GM15510 (cell line): ENCODE measurements around the gene SIM1.

Experiments used
- POLR2A ChIP-seq: IDR thresholded peaks from 3 replicates; pipeline ENCODE4 v1.6.1; 2011; ENCODE audit warnings: borderline replicate concordance; ENCODE audit not compliant: insufficient read length; ENCODE audit errors: extremely low read depth

Gene SIM1

DNA sequence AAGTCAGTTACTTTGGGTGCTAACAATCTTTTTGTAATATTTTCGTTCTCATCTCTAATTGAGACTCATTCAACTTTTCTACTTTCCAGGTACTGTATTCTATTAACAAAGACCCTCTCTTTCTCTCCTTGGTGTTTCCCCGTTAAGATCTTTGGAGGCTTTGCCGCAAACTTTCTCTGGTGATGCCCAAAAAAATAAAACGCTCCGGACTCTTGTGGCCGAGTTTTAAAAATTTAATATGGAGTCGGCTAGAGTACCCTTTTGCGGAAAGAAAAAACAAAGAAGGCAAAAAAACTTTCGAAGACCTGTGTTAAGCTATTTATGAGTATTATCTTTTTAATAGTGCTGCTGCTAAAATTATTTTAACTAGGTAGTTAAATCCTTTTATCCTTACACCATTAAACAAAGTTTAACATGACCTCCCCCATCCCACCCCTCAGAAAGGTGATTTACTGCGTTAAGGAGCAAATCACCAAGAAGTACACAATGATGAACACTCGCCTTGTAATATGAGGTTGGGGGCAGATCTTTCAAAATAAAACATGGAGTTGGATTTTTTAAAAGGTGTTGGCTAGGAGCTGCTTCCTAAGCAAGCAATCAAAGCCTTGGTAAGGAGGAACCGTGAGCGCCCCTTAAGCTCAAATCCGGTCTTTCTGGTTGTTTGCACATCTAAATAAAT lies 10.0 kb downstream of the SIM1 start:
- TF ChIP-seq POLR2A, result no peak

DNA sequence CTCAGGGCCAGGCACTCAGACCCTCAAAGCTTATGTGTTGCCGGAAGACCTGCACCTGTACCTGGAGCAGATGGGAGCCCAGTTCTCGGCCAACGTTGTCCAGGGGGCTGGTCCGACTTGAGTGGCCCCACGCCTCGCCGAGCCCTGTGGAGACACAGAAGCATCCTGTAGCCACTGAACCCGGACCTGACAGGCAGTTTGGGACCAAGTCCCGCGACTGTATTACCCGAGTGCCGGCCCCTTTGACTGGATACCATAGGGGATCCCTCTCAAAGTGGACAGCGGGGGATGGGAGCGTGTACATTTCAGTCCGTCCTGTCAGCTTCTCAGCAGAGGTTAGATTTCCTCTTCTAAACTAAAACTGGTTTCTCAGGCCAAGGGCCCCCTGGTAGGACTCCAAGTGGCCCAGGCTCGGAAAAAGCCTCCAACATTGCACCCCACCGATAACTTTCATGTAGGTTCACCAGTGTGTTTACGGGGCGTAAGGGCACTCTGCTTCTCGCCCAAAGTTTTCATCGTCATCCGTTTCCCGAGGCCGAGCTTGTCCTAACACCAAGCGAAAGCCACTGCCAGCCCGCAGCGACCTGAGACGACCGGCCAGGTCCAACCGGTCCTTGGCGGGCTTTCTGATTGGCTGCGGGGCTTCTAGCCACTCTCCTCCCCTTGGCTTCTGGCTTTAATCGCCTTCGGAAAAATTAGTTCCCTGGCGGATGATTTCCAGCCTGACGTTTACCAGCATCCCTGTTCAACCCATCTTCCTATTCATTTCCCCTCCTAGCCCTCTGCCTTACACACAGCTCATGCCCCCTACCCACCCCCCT lies 10.8 kb downstream of the SIM1 start:
- no peak for TF ChIP-seq POLR2A

DNA sequence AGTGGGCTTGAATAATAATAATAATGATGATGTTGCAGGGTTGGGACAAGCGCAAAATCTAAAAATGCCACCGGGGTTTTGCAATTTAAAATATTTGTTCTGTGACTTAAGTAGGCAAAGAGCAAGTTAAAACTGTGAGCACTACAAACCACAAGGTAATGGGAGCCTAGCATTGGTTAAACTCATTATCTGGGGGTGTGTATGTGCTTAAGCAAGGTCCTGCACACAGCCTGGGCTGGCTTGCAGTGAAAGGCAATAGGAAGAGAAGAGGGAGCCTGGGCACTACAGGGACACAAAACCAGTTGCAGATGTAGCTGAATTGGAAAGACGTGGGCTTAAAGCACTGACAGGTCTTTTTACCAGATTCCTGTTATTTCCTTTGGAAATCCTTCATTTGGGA lies 11.7 kb downstream of the SIM1 start:
- no peak for TF ChIP-seq POLR2A

DNA sequence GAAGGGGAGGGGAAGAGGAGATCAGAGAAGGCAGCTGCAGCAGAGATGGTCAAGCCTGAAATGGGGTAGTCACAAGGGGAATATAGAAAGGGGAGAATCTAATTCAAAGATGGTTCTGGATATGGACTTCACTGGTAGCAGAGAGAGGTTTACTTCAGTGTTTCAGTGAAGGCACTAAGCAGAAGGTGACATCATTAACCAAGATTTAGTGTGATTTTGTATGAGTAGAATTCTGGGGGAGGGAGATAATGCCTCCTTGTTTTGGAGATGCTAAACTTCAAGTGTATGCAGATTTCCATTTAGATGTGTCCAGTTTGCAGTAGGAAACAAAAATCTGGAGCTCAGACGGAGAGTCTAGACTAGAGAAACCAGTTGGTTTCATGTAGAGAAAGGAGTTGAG lies 13.1 kb downstream of the SIM1 start:
- no peak for TF ChIP-seq POLR2A

DNA sequence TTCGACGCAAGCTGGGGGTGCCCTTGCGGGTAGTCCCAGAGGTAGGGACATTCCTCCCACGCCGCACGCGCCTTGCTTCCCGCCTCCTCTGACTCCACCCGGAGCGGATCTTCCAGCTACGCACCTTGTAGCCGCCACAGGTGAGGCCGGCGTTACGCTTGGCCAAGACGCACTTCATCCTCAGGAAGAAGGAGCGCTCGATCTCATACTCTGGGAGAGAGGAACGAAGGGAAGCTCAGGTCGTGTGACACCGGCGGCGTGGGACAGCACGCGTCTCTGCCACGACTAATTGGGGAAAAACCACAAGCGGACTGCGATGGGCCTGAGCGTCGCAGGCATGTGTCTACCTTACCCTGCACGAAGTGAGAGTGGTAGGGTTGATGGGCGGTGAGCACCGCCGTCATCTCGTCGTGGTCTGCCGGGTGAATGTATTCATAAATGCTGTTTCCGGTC lies 15.5 kb downstream of the SIM1 start:
- no peak for TF ChIP-seq POLR2A

DNA sequence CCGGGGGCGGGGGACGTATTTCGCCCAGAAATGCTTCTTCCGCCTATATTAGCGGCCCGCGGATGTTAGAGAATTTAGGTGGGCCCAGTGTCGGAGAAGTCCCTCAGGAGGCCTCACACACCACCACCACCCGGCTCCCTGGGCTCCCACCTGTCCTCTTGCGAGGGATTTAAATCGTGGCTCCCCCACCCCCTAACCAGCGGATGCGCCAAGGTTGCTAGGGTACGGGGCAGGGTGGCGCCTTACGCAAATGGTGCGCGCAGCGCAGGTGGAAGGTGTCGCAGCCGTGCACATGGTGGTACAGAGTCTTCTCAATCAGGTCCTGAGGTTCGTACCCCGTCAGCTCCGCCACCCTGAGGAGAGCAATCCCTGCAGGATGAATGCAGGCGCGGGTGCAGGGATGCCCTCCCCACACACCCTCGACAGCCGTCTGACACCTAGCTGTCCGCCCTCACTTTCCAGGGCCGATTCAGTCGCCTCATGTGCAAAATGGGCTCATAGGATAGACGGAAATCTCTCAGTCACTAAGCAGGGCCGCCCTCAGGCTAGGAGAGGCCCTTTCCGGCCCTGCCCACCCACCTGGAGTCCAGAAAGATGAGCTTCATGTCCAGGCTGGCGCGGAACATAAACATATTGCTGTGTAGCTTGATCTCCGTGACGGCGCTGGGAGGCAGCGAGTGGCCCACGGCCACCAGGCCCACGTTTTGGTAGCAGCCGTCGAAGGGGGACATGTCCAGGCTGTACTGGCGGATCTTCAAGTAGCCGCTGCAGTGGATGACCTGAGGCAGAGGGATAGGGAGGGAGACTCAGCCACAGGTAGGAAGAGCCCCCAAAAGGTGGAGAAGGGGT lies 16.6 kb downstream of the SIM1 start:
- no peak for TF ChIP-seq POLR2A

DNA sequence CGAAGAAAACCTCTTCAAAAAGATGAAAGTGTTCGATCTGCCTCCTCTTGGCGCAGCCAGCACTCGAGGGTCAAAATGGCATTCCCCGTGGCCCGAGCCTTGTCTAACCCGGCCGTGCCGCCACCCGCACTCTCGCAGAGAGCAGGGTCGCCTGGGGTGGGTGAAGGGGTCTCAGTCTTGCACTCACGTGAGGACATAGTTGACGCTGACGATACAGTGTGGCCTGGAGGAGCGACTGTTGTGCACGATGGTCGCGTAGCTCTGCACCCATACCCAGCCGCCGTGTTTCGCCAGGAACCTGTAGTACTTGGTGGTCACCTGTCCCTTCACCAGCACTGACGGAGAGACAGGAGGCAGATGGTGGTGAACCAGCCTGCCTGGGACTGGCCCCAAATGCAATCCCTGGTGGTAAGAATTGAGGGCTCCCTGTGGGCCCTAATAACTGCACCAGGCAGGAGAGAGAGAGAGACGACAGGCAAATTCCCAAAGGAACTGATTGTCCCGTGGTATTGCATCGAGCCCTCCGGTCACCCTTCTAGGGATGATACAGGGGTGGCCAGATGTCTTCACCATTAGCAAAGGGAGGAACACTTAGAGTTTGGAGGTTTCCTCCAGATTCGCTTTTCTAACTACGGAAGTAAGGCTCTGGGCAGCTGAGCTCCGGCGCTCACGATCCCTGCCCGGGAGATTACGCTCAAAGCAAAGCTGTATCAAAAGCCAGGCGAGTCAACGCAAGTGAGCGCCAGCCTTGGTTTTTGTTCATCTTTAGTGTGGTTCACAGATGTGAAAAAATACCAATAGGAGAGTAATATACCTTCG lies 17.4 kb downstream of the SIM1 start:
- no peak for TF ChIP-seq POLR2A

DNA sequence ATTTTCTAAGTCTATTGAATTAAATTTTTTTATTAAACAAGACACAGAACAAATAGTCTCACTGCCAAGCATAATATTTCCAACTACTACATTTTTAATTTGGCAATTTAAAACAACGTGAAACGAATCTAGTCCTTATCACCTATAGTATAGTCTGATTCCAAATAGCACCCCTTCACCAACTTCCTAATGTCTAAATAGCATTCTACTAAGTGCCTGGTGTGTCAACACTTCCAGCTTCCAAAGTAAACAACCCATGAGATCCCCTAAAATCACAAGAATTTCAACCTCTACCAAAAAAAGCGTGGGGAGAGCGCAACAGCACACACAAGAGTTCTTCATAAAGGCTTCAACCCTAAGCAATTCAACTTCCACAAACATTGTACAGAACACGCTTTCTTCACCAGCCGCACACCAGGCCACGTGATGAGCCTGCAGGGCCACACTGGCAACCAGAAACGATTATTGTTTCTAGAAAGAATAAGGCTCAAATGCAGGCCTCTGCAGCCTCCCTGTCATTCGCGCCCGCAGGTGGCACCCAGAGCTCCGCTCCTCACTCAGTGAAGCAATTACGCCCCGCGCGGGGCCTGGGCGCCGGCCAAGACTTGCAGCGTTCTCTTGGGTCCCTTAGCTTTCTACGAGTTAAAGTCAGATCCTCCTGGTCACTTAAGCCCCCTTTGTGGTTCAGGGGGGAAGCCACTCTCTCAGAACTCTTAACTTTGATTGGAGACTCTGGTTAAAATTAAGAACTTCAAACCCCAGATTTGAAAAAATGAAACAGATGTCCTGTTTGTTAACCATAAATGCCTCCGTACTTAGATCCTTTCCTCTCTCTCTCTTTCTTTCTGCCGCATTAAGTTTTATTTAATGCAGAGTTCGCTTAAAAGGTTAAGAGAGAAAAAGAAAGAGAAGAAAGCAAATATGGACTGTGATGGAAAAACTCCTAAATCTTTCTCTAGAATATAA lies 18.3 kb downstream of the SIM1 start:
- no peak for TF ChIP-seq POLR2A

DNA sequence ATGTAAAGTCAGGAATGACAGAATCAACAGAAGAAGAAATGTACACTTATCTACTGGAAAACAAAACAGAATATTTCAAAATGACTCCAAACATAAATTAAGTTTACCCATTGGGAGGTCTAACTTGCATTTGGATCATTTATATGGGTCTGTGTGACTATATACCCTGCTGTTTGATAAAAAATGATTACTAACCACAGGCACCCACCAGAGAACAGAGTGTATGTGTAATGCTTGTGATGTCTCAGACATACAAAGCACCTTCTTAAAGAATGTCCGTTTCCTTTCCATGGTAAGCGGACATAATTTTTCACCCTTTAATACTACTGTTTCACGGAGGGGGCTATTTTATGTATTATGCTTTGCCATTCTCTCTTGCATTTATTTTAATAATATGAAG lies 19.2 kb downstream of the SIM1 start:
- TF ChIP-seq POLR2A, result no peak

DNA sequence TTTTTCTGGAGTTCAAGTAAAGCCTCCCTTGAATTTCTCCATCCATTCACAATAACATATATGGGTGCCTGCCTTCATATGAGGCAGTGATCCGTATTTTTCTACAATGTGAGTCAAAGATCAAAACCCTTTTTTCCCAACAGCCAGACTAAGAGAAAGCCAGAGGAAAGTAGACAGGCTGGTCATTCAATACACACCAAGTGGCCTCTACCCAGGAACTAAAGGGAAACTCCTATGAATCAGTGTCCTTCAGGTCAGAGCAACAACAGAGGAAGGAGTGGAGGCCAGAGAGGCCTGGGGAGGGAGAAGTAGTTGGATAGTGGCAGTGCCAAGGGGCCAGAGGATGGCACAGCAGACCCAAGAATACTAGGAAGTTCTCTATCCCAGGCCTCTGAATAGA lies 23.8 kb downstream of the SIM1 start:
- no peak for TF ChIP-seq POLR2A

DNA sequence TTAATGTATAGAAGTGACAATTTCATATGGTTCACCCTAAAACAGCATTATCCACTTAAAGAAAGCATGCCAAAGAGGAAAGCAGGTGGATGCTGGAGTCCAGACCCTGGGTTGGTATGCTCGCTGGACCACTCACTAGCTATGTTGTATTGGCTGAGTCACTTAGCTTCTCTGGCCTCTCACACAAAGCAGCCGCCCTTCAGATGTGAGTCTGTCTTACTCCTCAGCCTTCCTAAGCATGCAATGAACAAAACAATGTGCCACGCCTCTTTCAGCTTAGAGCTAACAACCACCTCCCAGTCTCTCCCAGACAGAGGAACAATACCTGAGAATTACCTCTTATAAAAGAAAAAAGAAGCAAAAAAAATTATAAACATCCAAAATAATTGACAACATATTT lies 29.4 kb downstream of the SIM1 start:
- TF ChIP-seq POLR2A, result no peak

DNA sequence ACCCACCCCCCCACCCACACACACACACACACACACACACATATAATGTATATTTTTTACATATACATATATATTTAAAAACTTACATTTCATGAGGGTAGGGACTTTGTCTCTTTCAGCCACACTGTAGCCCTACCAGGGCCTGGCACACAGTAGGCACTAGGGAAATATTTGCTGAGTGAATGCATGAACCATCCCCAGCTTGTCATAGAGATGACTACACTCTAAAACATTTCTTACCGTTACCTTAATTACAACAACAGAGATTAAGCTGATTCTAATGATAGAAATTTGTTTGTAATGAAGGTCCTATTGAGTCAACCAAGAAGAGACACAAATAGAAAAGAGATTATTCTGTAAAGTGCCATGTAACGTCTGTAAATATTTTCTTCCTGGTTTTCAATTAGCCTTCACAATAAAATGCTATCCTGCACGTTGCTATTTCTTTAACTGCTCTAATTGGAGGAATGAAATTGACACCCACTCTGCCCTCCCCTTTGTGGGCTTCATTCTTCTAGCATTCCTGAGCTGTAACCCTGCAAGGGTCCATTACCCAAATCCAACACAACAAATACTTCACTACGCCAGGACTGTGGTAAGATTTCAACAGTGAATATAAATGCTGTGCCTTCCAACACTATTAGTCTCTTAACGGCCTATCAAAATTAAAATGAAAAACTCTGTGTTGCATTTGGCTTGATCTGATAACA lies 30.8 kb downstream of the SIM1 start:
- no peak for TF ChIP-seq POLR2A

DNA sequence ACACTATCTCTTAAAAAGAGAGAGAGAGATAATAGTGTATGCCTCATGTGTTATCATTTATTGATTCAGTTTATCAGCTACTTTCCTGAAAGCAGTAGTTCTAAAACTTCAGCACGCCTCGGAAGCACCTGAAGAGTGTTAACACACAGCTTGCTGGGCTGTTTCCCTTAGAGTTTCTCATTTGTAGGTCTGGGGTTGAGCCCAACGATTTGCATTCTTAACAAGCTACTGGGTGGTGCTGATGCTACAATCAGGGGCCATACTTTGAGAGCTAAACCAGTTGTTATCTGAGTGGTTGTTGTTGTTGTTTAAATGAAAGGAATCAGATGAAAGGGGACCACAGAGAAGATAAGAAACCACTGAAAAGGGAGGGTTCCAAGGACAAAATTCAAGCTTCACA lies 32.6 kb downstream of the SIM1 start:
- TF ChIP-seq POLR2A, result no peak
